Activated CD8-positive, alpha-beta T cell treated with anti-CD3 and anti-CD28 coated beads, Interleukin-2, amount 10 ng/mL, durations not matched to agents 7 days and 5 days (primary cell): ENCODE measurements around the gene SPECC1. TPM values are rescaled to one million over a fixed set of nuclear protein-coding genes. Genes with fewer than 3 reads are reported as not detected.

ENCODE experiments used
- ATAC-seq: fragments of 150-1000 bp; cut with Tn5 transposase; one replicate; pipeline ENCODE4 v1.10.0; 2021; ENCODE audit warnings: moderate library complexity
- CTCF ChIA-PET: fragments of 350-600 bp; sonication (Branson Sonifier 250); formaldehyde crosslinking; loops from one replicate; lab custom pipeline; 2021; ENCODE audit warnings: antibody characterized with exemption; lab: Charles Lee
- POLR2A ChIA-PET: fragments of 350-600 bp; sonication (Branson Sonifier 250); formaldehyde crosslinking; loops from one replicate; lab custom pipeline; 2021; ENCODE audit warnings: antibody characterized with exemption; lab: Charles Lee
- DNase-seq: peaks from one replicate; pipeline ENCODE4 v3.0.0-alpha.2; 2020
- H3K27ac Mint-ChIP-seq: one replicate; pipeline ENCODE4 v1.8.0; 2021; ENCODE audit warnings: mild to moderate bottlenecking, mixed read lengths
- H3K27me3 Mint-ChIP-seq: one replicate; pipeline ENCODE4 v1.8.0; 2021; ENCODE audit warnings: low read depth, mixed read lengths
- H3K36me3 Mint-ChIP-seq: one replicate; pipeline ENCODE4 v1.8.0; 2021; ENCODE audit warnings: low read depth, mixed read lengths
- H3K4me1 Mint-ChIP-seq: one replicate; pipeline ENCODE4 v1.8.0; 2021; ENCODE audit warnings: low read depth, mixed read lengths
- H3K4me3 Mint-ChIP-seq: one replicate; pipeline ENCODE4 v1.8.0; 2021; ENCODE audit warnings: mild to moderate bottlenecking, mixed read lengths
- H3K9me3 Mint-ChIP-seq: one replicate; pipeline ENCODE4 v1.8.0; 2022; ENCODE audit warnings: mixed read lengths; ENCODE audit not compliant: insufficient read depth
- total RNA-seq, 2 experiments: library from RNA; stranded (reverse); gene quantifications; one replicate each; pipeline ENCODE4 v1.2.3, GENCODE V29; 2021

The SPECC1 gene
- total RNA-seq, 2 experiments from 2014 or later: 4.2 to 5.3 TPM

GRCh38 chr17:20289984-20290383 is 280.8 kb downstream of the SPECC1 start:
- Mint-ChIP-seq H3K36me3 (no peaks in the 10 kb centered on the region), H3K4me1 (no peaks in the 10 kb centered on the region), H3K9me3 (no peaks in the 10 kb centered on the region), H3K27ac (no peak overlapping the region), H3K4me3 (no peak overlapping the region), H3K27me3 (peaks cover 3% of the 10 kb centered on the region)
- ATAC-seq (no peak), DNase-seq (no peak)
- ChIA-PET CTCF (no interaction called here), POLR2A (no interaction called here)

GRCh38 chr17:20291853-20292252 is 282.7 kb downstream of the SPECC1 start:
- POLR2A ChIA-PET: no interaction called here
- Mint-ChIP-seq H3K4me1 (no peaks in the 10 kb centered on the region), H3K9me3 (no peaks in the 10 kb centered on the region), H3K27me3 (peaks cover 3% of the 10 kb centered on the region), H3K36me3 (no peaks in the 10 kb centered on the region), H3K4me3 (no peak overlapping the region), H3K27ac (no peak overlapping the region)
- ATAC-seq (no peak), DNase-seq (no peak)
- CTCF ChIA-PET: no interaction called here

- no peaks in the 10 kb centered on the region for H3K36me3 Mint-ChIP-seq
- CTCF ChIA-PET: no interaction called here
- DNase-seq: no peak
- ATAC-seq: no peak
- POLR2A ChIA-PET: no interaction called here
- H3K4me3 Mint-ChIP-seq: no peak overlapping the region
- no peaks in the 10 kb centered on the region for H3K4me1 Mint-ChIP-seq
- no peaks in the 10 kb centered on the region for H3K9me3 Mint-ChIP-seq
- peaks cover 3% of the 10 kb centered on the region for H3K27me3 Mint-ChIP-seq
- H3K27ac Mint-ChIP-seq: no peak overlapping the region
Observed at GRCh38 chr17:20293501-20293900, 284.3 kb downstream of the SPECC1 start.

GRCh38 chr17:20294120-20294519 is 285.0 kb downstream of the SPECC1 start:
- ChIA-PET POLR2A (interaction anchor here (0.6 kb wide), 1 partner anchor 17 kb away, joined by 3 read pairs; no protein-coding TSS in a partner anchor), CTCF (no interaction called here)
- Mint-ChIP-seq H3K27ac (no peak overlapping the region), H3K4me1 (no peaks in the 10 kb centered on the region), H3K4me3 (no peak overlapping the region), H3K9me3 (no peaks in the 10 kb centered on the region), H3K27me3 (peaks cover 3% of the 10 kb centered on the region), H3K36me3 (no peaks in the 10 kb centered on the region)
- DNase-seq (no peak), ATAC-seq (no peak)

- H3K27ac Mint-ChIP-seq: no peak overlapping the region
- no peak overlapping the region for H3K4me3 Mint-ChIP-seq
- H3K27me3 Mint-ChIP-seq: peaks cover 3% of the 10 kb centered on the region
- no peaks in the 10 kb centered on the region for H3K9me3 Mint-ChIP-seq
- H3K36me3 Mint-ChIP-seq: no peaks in the 10 kb centered on the region
- ATAC-seq: no peak
- DNase-seq: no peak
- ChIA-PET CTCF (interaction anchor here (1.4 to 1.7 kb wide), 3 partner anchors 22 to 72 kb away, joined by 3 to 4 read pairs (median 3); no protein-coding TSS in a partner anchor), POLR2A (no interaction called here)
- no peaks in the 10 kb centered on the region for H3K4me1 Mint-ChIP-seq
Observed at GRCh38 chr17:20299013-20299412, 289.9 kb downstream of the SPECC1 start.

GRCh38 chr17:20300436-20300934 is 291.3 kb downstream of the SPECC1 start:
- no peak overlapping the region for H3K27ac Mint-ChIP-seq
- peaks cover 3% of the 10 kb centered on the region for H3K4me1 Mint-ChIP-seq
- POLR2A ChIA-PET: no interaction called here
- CTCF ChIA-PET: no interaction called here
- no peak overlapping the region for H3K4me3 Mint-ChIP-seq
- no peak for DNase-seq
- peaks cover 5% of the 10 kb centered on the region for H3K9me3 Mint-ChIP-seq
- H3K36me3 Mint-ChIP-seq: no peaks in the 10 kb centered on the region
- no peak for ATAC-seq
- H3K27me3 Mint-ChIP-seq: no peaks in the 10 kb centered on the region

GRCh38 chr17:20302246-20302917 is 293.2 kb downstream of the SPECC1 start:
- DNase-seq (no peak), ATAC-seq (no peak)
- no peak overlapping the region for H3K27ac Mint-ChIP-seq
- H3K27me3 Mint-ChIP-seq: no peaks in the 10 kb centered on the region
- H3K36me3 Mint-ChIP-seq: peaks cover 3% of the 10 kb centered on the region
- ChIA-PET CTCF (no interaction called here), POLR2A (no interaction called here)
- H3K9me3 Mint-ChIP-seq: peaks cover 9% of the 10 kb centered on the region
- peaks cover 3% of the 10 kb centered on the region for H3K4me1 Mint-ChIP-seq
- H3K4me3 Mint-ChIP-seq: no peak overlapping the region

GRCh38 chr17:20304961-20305360 is 295.8 kb downstream of the SPECC1 start:
- peaks cover 8% of the 10 kb centered on the region for H3K36me3 Mint-ChIP-seq
- peaks cover 9% of the 10 kb centered on the region for H3K9me3 Mint-ChIP-seq
- no peak for ATAC-seq
- ChIA-PET POLR2A (no interaction called here), CTCF (no interaction called here)
- H3K27me3 Mint-ChIP-seq: no peaks in the 10 kb centered on the region
- DNase-seq: no peak
- H3K4me1 Mint-ChIP-seq: peaks cover 5% of the 10 kb centered on the region
- H3K27ac Mint-ChIP-seq: no peak overlapping the region
- H3K4me3 Mint-ChIP-seq: no peak overlapping the region

GRCh38 chr17:20306924-20307323 is 297.8 kb downstream of the SPECC1 start:
- DNase-seq: no peak
- no peak overlapping the region for H3K4me3 Mint-ChIP-seq
- ChIA-PET CTCF (interaction anchor here (1.5 kb wide), 1 partner anchor 80 kb away, joined by 5 read pairs; no protein-coding TSS in a partner anchor), POLR2A (no interaction called here)
- ATAC-seq: no peak
- H3K27me3 Mint-ChIP-seq: no peaks in the 10 kb centered on the region
- peaks cover 9% of the 10 kb centered on the region for H3K9me3 Mint-ChIP-seq
- H3K27ac Mint-ChIP-seq: no peak overlapping the region
- H3K4me1 Mint-ChIP-seq: peaks cover 5% of the 10 kb centered on the region
- H3K36me3 Mint-ChIP-seq: peaks cover 8% of the 10 kb centered on the region

- DNase-seq (no peak), ATAC-seq (no peak)
- POLR2A ChIA-PET: no interaction called here
- H3K4me3 Mint-ChIP-seq: no peak overlapping the region
- no peak overlapping the region for H3K27ac Mint-ChIP-seq
- H3K36me3 Mint-ChIP-seq: peaks cover 8% of the 10 kb centered on the region
- CTCF ChIA-PET: interaction anchor here (1.5 kb wide), 1 partner anchor 80 kb away, joined by 5 read pairs; no protein-coding TSS in a partner anchor
- peaks cover 5% of the 10 kb centered on the region for H3K4me1 Mint-ChIP-seq
- peaks cover 9% of the 10 kb centered on the region for H3K9me3 Mint-ChIP-seq
- H3K27me3 Mint-ChIP-seq: no peaks in the 10 kb centered on the region
Observed at GRCh38 chr17:20307326-20307910, 298.3 kb downstream of the SPECC1 start.

- Mint-ChIP-seq H3K36me3 (peaks cover 8% of the 10 kb centered on the region), H3K4me1 (peaks cover 2% of the 10 kb centered on the region), H3K27me3 (no peaks in the 10 kb centered on the region), H3K4me3 (no peak overlapping the region), H3K9me3 (peaks cover 4% of the 10 kb centered on the region), H3K27ac (no peak overlapping the region)
- ATAC-seq (no peak), DNase-seq (no peak)
- POLR2A ChIA-PET: no interaction called here
- CTCF ChIA-PET: interaction anchor here (0.6 to 1.8 kb wide), 2 partner anchors 83 to 244 kb away, joined by 3 to 5 read pairs; no protein-coding TSS in a partner anchor
Observed at GRCh38 chr17:20310481-20310880, 301.3 kb downstream of the SPECC1 start.

- ChIA-PET POLR2A (no interaction called here), CTCF (no interaction called here)
- no peaks in the 10 kb centered on the region for H3K36me3 Mint-ChIP-seq
- no peak overlapping the region for H3K27ac Mint-ChIP-seq
- no peaks in the 10 kb centered on the region for H3K27me3 Mint-ChIP-seq
- no peaks in the 10 kb centered on the region for H3K4me1 Mint-ChIP-seq
- no peak overlapping the region for H3K4me3 Mint-ChIP-seq
- ATAC-seq (no peak), DNase-seq (no peak)
- no peaks in the 10 kb centered on the region for H3K9me3 Mint-ChIP-seq
Observed at GRCh38 chr17:20313306-20313705, 304.1 kb downstream of the SPECC1 start.
